GM12878 (cell line): Measurements from ENCODE around the gene SOST. TPM values are rescaled to one million over a fixed set of nuclear protein-coding genes. Genes with fewer than 3 reads are reported as not detected.

ENCODE experiments used
- ATAC-seq: fragments of 200-7000 bp; cut with Tn5 transposase; 3 replicates; pipeline ENCODE4 v1.9.1; 2020; ENCODE audit warnings: mild to moderate bottlenecking, moderate library complexity
- BruUV-seq: library from RNA; stranded (reverse); fragments of 400-500 nt; replicated peaks from 2 replicates; lab custom pipeline; 2021; lab: Mats Ljungman, UMichigan
- CTCF ChIA-PET: fragments of 300-600 bp; sonication (Branson Sonifier 250); formaldehyde crosslinking; extraction: SDS; loops from one replicate; lab custom pipeline; 2021; ENCODE audit warnings: inconsistent platforms; lab: Yijun Ruan, JAX
- POLR2A ChIA-PET: fragments of 350-600 bp; formaldehyde crosslinking; extraction: SDS; loops from one replicate; lab custom pipeline; 2021; ENCODE audit warnings: inconsistent platforms; lab: Charles Lee
- RAD21 ChIA-PET: fragments of 300-600 bp; sonication (Branson Sonifier 250); formaldehyde crosslinking; loops from one replicate; lab custom pipeline; 2023; ENCODE audit warnings: antibody characterized with exemption; ENCODE audit not compliant: unreplicated experiment; lab: Charles Lee
- SMC1A ChIA-PET: fragments of 300-600 bp; sonication (Branson Sonifier 250); formaldehyde crosslinking; loops from one replicate; lab custom pipeline; 2023; ENCODE audit not compliant: unreplicated experiment, uncharacterized antibody; lab: Charles Lee
- DNase-seq: peaks from one replicate; pipeline ENCODE4 v3.0.0-alpha.2; 2011; ENCODE audit warnings: low read depth, low spot score
- FAIRE-seq: peaks from 3 replicates; lab custom pipeline; 2011; peaks lifted over from hg19 to GRCh38; lab: Jason Lieb, UNC
- H2AFZ ChIP-seq: 2 replicates; pipeline ENCODE4 v1.6.0; 2011; ENCODE audit warnings: low read depth, low read length, control low read depth; ENCODE audit not compliant: control insufficient read depth
- H3K27ac ChIP-seq: 2 replicates; pipeline ENCODE4 v1.5.1; 2011; ENCODE audit warnings: control low read depth; ENCODE audit not compliant: control insufficient read depth, insufficient read depth
- H3K27me3 ChIP-seq, 2 experiments: replicated peaks in 1 of 2; 2 replicates each; pipeline versions ENCODE4 v1.6.0 to v1.6.1; 2011; ENCODE audit warnings: low read length in 1 of 2; ENCODE audit not compliant: control insufficient read depth in 2 of 2, insufficient read depth in 2 of 2
- H3K36me3 ChIP-seq, 2 experiments: 2 replicates each; pipeline ENCODE4 v1.5.1; 2011; ENCODE audit warnings: low read length in 1 of 2; ENCODE audit not compliant: control insufficient read depth in 2 of 2, insufficient read depth in 2 of 2
- H3K4me1 ChIP-seq: 2 replicates; pipeline ENCODE4 v1.6.1; 2011; ENCODE audit warnings: mild to moderate bottlenecking, low read length, moderate library complexity, mixed read lengths; ENCODE audit not compliant: control insufficient read depth, insufficient read depth
- H3K4me2 ChIP-seq: 2 replicates; pipeline ENCODE4 v1.6.0; 2011; ENCODE audit warnings: control low read depth; ENCODE audit not compliant: control insufficient read depth, insufficient read depth
- H3K4me3 ChIP-seq: fragments of 200-600 bp; sonication (generic); 2 replicates; pipeline ENCODE4 v1.5.1; 2016
- H3K79me2 ChIP-seq: 2 replicates; pipeline ENCODE4 v1.6.0; 2011; ENCODE audit warnings: low read length; ENCODE audit not compliant: control insufficient read depth, insufficient read depth
- H3K9ac ChIP-seq: 2 replicates; pipeline ENCODE4 v1.8.0; 2011; ENCODE audit warnings: low read length, control low read depth, mixed read lengths; ENCODE audit not compliant: control insufficient read depth, insufficient read depth
- H3K9me3 ChIP-seq: replicated peaks from 3 replicates; pipeline ENCODE4 v1.5.1; 2011; ENCODE audit warnings: mild to moderate bottlenecking, low read length; ENCODE audit not compliant: control insufficient read depth, insufficient read depth
- H4K20me1 ChIP-seq: 2 replicates; pipeline ENCODE4 v1.6.0; 2011; ENCODE audit not compliant: control insufficient read depth, insufficient read depth
- CHD1 ChIP-seq: IDR thresholded peaks from 2 replicates; pipeline ENCODE4 v1.6.1; 2012; ENCODE audit warnings: low read depth, low read length, improper control_type of control experiment
- ESRRA ChIP-seq: IDR thresholded peaks from 2 replicates; pipeline ENCODE4 v1.6.1; 2012; ENCODE audit warnings: mild to moderate bottlenecking, low read length, improper control_type of control experiment
- JUNB ChIP-seq: IDR thresholded peaks from 2 replicates; pipeline ENCODE4 v1.6.1; 2016; ENCODE audit warnings: antibody characterized with exemption, mild to moderate bottlenecking
- SMARCA5 ChIP-seq: fragments of 450-650 bp; IDR thresholded peaks from 2 replicates; pipeline ENCODE4 v1.6.1; 2017; ENCODE audit warnings: mild to moderate bottlenecking
- WGBS: methylation state at CpG from one replicate; pipeline ENCODE4 v1.1.6; 2016; ENCODE audit warnings: low lambda C conversion rate; ENCODE audit not compliant: insufficient replicate concordance, insufficient coverage; ENCODE audit errors: missing lambda C conversion rate; 5-methylcytosine and 5-hydroxymethylcytosine counted together
- in situ Hi-C: fragments of 300-500 bp; cut with MboI; formaldehyde crosslinking; loops from 9 replicates; pipeline ENCODE4 v1.14.3; 2018; ENCODE audit warnings: mixed read lengths
- intact Hi-C: fragments of 100-400 bp; cut with micrococcal nuclease; formaldehyde crosslinking; loops from one replicate; pipeline ENCODE4 v1.14.2; 2022; ENCODE audit not compliant: unreplicated experiment
- polyA plus RNA-seq, 11 experiments: library from polyadenylated mRNA; depleted of rRNA in 4 of 11; unstranded in 6 of 11; stranded (reverse) in 5 of 11; fragments of >200 nt; fragmentation: Nextera tagmentation in 4 of 11; fragmentation: Illumina TruSeq in 1 of 11; extraction: Ambion mirVana in 4 of 11; extraction: Trizol in 1 of 11; gene quantifications; 1 replicate in 1 of 11; 2 replicates in 10 of 11; pipeline versions ENCODE4 v1.2.1 to v1.2.3, GENCODE V29; 2011 to 2016; ENCODE audit warnings: inconsistent platforms in 2 of 11, missing spikeins in 2 of 11, low read depth in 1 of 11
- total RNA-seq, 4 experiments: library from RNA; depleted of rRNA in 3 of 4; stranded (reverse); fragments of >200 nt in 3 of 4; fragmentation: Illumina TruSeq in 1 of 4; extraction: Trizol in 1 of 4; gene quantifications; 2 replicates each; pipeline versions ENCODE4 v1.2.1 to v1.2.3, GENCODE V29; 2013 to 2021
- TF ChIP-seq, protein P1 (sequence below): fragments of 450-650 bp; IDR thresholded peaks from 2 replicates; pipeline ENCODE4 v1.6.1; 2017; ENCODE audit warnings: antibody characterized with exemption, mild to moderate bottlenecking, moderate library complexity

Gene SOST
- total and polyA plus RNA-seq, 10 of the 15 experiments (the other 5 are each of a cell fraction or from before 2014, with no cell fraction given) = not detected

DNA sequence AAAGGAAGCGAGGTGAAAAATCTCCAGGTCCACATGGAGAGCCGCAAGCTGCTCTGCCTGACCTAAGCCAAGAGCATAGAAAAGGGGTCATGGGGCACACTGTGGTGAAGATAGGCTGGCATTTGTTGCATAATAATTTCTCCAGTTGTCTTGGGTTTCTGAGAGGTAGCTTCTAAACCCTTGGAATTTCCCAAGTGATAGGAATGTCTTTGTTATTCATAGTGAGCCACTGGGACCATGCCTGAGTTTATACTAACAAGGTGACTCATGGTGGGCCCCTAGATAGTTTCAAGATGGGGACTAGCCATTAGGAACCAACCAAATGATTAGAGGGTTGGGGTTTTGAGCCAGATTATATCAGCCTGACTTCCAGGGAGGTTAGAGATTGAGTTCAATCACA lies 25.6 kb downstream of the SOST start:
- SMC1A ChIA-PET = no interaction called here
- in situ Hi-C loops = no loop called here
- Histone ChIP-seq H3K36me3 (no peaks in the 10 kb centered on the region), H3K79me2 (no peaks in the 10 kb centered on the region), H3K4me2 (no peak overlapping the region), H3K27ac (no peak overlapping the region), H4K20me1 (no peaks in the 10 kb centered on the region), H3K4me3 (no peak overlapping the region), H3K9ac (no peak overlapping the region), H3K9me3 (no peaks in the 10 kb centered on the region), H3K27me3 (peaks cover 0 to 4% of the 10 kb centered on the region in 2 experiments; a peak in 1 of 4 replicates), H2AFZ (no peak overlapping the region), H3K4me1 (no peaks in the 10 kb centered on the region)
- POLR2A ChIA-PET = no interaction called here
- CTCF ChIA-PET = interaction anchor here (1.5 kb wide), 1 partner anchor 27 kb away, joined by 3 read pairs; no protein-coding TSS in a partner anchor
- TF ChIP-seq, protein P1, sequence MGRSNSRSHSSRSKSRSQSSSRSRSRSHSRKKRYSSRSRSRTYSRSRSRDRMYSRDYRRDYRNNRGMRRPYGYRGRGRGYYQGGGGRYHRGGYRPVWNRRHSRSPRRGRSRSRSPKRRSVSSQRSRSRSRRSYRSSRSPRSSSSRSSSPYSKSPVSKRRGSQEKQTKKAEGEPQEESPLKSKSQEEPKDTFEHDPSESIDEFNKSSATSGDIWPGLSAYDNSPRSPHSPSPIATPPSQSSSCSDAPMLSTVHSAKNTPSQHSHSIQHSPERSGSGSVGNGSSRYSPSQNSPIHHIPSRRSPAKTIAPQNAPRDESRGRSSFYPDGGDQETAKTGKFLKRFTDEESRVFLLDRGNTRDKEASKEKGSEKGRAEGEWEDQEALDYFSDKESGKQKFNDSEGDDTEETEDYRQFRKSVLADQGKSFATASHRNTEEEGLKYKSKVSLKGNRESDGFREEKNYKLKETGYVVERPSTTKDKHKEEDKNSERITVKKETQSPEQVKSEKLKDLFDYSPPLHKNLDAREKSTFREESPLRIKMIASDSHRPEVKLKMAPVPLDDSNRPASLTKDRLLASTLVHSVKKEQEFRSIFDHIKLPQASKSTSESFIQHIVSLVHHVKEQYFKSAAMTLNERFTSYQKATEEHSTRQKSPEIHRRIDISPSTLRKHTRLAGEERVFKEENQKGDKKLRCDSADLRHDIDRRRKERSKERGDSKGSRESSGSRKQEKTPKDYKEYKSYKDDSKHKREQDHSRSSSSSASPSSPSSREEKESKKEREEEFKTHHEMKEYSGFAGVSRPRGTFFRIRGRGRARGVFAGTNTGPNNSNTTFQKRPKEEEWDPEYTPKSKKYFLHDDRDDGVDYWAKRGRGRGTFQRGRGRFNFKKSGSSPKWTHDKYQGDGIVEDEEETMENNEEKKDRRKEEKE = no peak
- TF ChIP-seq CHD1 (no peak), ESRRA (no peak), SMARCA5 (no peak), JUNB (no peak)
- FAIRE-seq (no peak), ATAC-seq (no peak), DNase-seq (no peak)
- RAD21 ChIA-PET = no interaction called here
- WGBS = 36% methylated on average over 2 of the region's 2 CpGs
- intact Hi-C loops = no loop called here
- no TSS peak for BruUV-seq
